Fibroblast of the aortic adventitia (primary cell): ENCODE measurements around the gene IL17RC. TPM values are rescaled to one million over a fixed set of nuclear protein-coding genes. Genes with fewer than 3 reads are reported as not detected.

Experiments
- DNase-seq: peaks from one replicate; pipeline ENCODE4 v3.0.0-alpha.2; 2010; ENCODE audit warnings: low read depth
- H3K4me3 ChIP-seq: 2 replicates; pipeline ENCODE4 v1.5.1; 2011; ENCODE audit warnings: low read depth, mild to moderate bottlenecking, control low read depth, low read length, moderate library complexity
- small RNA-seq: library from RNA; depleted of rRNA; stranded (forward); fragments of <200 nt; gene quantifications from one replicate; pipeline ENCODE3, GENCODE V24; 2012
- total RNA-seq: library from RNA; depleted of rRNA; stranded (reverse); fragments of >200 nt; gene quantifications from 2 replicates; pipeline ENCODE4 v1.2.3, GENCODE V29; 2012; ENCODE audit warnings: low replicate concordance
- TF ChIP-seq, protein P1 (sequence below): IDR thresholded peaks from 2 replicates; pipeline ENCODE4 v1.5.1; 2011; ENCODE audit warnings: mild to moderate bottlenecking, low read length, control low read depth, inconsistent platforms; ENCODE audit not compliant: insufficient read depth

The IL17RC gene
- total RNA-seq, 1 donor, result 52.2 TPM

DNA sequence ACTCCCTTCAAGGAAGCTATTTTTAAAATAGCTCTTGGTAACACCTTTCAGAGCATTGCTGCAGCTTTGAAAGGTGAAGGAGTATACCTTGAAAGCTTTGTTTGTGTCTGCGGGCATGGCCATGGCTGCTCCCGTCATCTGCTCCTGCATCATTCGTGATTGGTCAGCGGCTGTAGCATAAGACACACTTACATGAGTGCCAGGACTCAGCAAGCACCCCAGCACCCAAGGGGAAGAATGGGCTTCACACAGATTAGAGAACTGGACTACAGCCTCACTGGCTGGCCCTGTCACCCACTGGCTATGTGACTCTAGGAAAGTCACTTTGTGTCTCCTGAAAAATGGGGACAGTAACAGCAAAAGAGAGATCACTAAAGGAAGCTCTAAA lies 52.7 kb downstream of the IL17RC start:
- TF ChIP-seq, protein P1, sequence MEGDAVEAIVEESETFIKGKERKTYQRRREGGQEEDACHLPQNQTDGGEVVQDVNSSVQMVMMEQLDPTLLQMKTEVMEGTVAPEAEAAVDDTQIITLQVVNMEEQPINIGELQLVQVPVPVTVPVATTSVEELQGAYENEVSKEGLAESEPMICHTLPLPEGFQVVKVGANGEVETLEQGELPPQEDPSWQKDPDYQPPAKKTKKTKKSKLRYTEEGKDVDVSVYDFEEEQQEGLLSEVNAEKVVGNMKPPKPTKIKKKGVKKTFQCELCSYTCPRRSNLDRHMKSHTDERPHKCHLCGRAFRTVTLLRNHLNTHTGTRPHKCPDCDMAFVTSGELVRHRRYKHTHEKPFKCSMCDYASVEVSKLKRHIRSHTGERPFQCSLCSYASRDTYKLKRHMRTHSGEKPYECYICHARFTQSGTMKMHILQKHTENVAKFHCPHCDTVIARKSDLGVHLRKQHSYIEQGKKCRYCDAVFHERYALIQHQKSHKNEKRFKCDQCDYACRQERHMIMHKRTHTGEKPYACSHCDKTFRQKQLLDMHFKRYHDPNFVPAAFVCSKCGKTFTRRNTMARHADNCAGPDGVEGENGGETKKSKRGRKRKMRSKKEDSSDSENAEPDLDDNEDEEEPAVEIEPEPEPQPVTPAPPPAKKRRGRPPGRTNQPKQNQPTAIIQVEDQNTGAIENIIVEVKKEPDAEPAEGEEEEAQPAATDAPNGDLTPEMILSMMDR, result no peak
- no peak overlapping the region for H3K4me3 ChIP-seq

DNA sequence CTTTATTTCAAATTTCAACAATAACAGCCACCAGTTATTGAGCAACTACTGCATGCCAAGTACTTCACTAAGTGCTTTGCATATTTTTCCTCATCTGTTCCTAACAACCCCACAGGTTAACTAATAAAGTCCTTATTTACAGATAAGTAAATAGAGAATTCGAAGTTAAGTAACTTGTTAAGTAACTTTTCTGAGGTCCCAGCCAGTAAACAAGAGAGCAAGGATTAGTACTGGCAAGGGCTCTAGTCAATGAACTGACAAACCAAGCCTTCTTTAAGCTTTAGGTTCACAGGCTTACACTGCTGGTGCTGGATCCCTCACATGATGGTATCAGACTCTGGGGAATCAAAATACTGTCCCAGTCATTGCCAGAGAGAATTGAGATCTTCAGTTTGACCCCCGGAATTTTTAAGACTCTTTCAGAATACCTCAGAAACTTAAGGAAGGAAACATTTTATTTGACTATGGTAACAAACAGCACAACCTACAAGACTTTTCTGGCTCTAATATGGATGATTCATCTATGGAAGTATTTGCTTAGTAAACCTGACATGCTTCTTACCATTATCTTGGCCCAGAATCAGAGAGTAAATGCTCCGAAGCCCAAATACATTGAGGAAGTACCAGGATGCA lies 53.2 kb downstream of the IL17RC start:
- H3K4me3 ChIP-seq, result no peak overlapping the region
- TF ChIP-seq, protein P1, result no peak
- DNase-seq, result peak; percentile 85

More for the DNA sequence above, 52.7 kb downstream of the IL17RC start:
- DNase-seq, result no peak

DNA sequence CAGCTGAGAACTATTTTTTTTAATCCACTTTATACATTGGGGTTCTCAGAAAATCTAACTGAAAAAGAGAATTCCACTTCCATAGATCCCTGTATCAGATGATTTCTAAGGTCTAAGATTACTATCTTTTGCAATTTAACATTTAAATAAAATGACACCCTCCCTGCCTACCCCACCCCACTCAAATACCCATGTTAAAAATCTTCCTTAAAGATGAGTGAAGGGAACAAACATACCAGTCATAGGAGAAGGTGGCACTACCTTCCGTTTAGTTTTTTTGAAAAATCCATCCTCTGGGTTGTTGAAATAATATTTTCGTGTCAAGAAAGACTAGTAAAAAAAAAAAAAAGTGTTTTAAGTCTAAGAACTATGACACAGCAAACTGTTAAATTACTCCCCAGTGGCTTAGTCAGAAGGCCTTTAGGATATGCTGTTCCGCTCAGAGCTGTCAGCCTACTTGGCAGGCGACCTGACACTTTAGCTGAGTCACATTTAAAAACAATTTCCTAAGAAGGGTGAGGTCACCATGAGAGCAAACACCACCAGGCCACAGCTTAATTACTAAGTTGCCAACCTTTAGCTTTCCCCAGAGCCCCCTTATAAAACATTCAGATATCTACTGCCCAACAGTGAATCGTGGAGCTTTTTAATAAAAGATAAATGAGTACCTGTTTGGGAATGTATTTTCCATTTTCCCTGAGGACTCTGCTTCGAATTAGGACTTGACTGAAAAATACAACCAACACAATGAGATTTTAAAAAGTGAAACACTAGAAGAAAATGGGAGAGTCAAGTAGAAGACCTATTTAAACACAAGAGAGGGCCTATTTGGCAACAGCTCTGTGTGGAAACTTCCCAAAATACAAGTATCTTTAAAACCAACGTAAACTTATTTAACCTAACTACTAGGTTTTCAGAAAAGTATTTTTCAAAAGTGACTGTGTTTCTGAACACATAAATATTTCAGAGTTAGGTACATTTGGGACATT lies 60.1 kb downstream of the IL17RC start:
- H3K4me3 ChIP-seq, result no peak overlapping the region
- TF ChIP-seq, protein P1, result no peak
- DNase-seq, result peak; percentile 99

DNA sequence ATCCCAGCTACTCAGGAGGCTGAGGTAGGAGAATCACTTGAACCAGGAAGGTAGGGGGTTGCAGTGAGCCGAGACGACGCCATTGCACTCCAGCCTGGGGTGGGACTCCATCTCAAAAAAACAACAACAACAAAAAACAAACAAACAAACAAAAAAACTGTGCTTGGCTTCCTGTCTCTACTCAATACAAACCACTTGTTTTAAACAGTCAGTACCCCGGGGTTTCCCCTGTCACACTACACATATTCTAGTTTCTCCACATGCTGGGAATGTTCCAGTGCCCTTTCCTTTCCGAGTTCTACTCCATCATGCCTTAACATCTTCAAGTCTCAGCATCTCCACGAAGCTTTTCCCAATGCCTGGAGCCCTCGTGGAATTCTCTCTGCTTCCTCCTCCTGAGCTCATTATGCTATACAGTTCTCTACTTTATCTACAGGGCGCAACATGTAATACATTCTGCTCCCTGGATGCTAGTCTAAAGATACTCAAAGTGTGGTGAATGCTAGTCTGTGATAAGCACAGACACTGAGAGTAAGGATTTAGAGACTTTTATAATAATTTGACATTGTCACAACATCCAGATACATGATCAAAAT lies 61.9 kb downstream of the IL17RC start:
- TF ChIP-seq, protein P1, result no peak
- DNase-seq, result no peak
- H3K4me3 ChIP-seq, result no peak overlapping the region

DNA sequence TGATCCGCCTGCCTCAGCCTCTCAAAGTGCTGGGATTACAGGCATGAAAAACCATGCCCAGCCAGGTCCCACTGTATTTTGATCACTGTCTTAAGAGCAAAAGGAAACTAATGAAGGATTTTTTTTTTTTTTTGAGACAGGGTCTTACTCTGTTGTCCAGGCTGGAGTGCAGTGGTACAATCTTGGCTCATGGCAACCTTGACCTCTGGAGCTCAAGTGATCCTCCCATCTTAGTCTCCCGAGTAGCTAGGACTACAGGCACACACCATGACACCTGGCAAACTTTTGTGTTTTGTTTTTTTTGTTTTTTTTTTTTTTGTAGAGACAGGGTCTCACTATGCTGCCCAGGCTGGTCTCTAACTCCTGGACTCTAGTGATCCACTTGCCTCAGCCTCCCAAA lies 63.4 kb downstream of the IL17RC start:
- TF ChIP-seq, protein P1, result no peak
- H3K4me3 ChIP-seq, result no peak overlapping the region
- DNase-seq, result no peak

Small RNA genes lying within 50 kb of the gene (small RNA-seq; reads per million reads assigned to genes)
- not detected for gene RNU6-882P

Other genes with a start within 250 kb of the IL17RC start
- gene CPNE9, start 213.3 kb upstream of the IL17RC start, total RNA-seq, result not detected in 2 replicates
- 7.8 and 13.9 TPM in 2 replicates for gene BRPF1, start 185.4 kb upstream of the IL17RC start, total RNA-seq
- 32.1 and 55.0 TPM in 2 replicates for gene OGG1, start 167.1 kb upstream of the IL17RC start, total RNA-seq
- 24.5 and 41.5 TPM in 2 replicates for gene CAMK1, start 147.2 kb upstream of the IL17RC start, total RNA-seq
- 73.8 and 74.2 TPM in 2 replicates for gene TADA3, start 124.6 kb upstream of the IL17RC start, total RNA-seq
- 78.4 and 198 TPM in 2 replicates for gene ARPC4, start 124.0 kb upstream of the IL17RC start, total RNA-seq
- gene TTLL3, start 106.8 kb upstream of the IL17RC start, total RNA-seq, result 34.3 and 40.8 TPM in 2 replicates
- 21.3 and 25.8 TPM in 2 replicates for gene RPUSD3, start 73.1 kb upstream of the IL17RC start, total RNA-seq
- gene CIDEC, start 36.8 kb upstream of the IL17RC start, total RNA-seq, result not detected in 2 replicates
- 9.8 and 25.8 TPM in 2 replicates for gene JAGN1, start 26.5 kb upstream of the IL17RC start, total RNA-seq
- 1.5 and 3.1 TPM in 2 replicates for gene IL17RE, start 14.2 kb upstream of the IL17RC start, total RNA-seq
- 7.2 and 13.2 TPM in 2 replicates for gene CRELD1, start 16.7 kb downstream of the IL17RC start, total RNA-seq
- gene PRRT3, start 35.3 kb downstream of the IL17RC start, total RNA-seq, result 4.2 and 5.5 TPM in 2 replicates
- gene EMC3, start 69.7 kb downstream of the IL17RC start, total RNA-seq, result 17.9 and 59.7 TPM in 2 replicates
- gene FANCD2, start 109.3 kb downstream of the IL17RC start, total RNA-seq, result 2.2 and 26.8 TPM in 2 replicates
- gene FANCD2OS, start 191.2 kb downstream of the IL17RC start, total RNA-seq, result not detected in 2 replicates
- gene BRK1, start 198.6 kb downstream of the IL17RC start, total RNA-seq, result 34.2 and 172 TPM in 2 replicates
- gene VHL, start 224.7 kb downstream of the IL17RC start, total RNA-seq, result 29.9 and 32.2 TPM in 2 replicates
- 0.90 and 9.1 TPM in 2 replicates for gene IRAK2, start 247.8 kb downstream of the IL17RC start, total RNA-seq